CD14-positive monocyte (primary cell): Measurements from ENCODE around the gene TBC1D3B. TPM values are rescaled to one million over a fixed set of nuclear protein-coding genes. Genes with fewer than 3 reads are reported as not detected.

Experiments
- DNase-seq, 3 donors: peaks; one replicate each; pipeline ENCODE4 v3.0.0-alpha.2; 2011 to 2022
- H2AFZ ChIP-seq: 2 replicates; pipeline ENCODE4 v1.6.0; 2012; ENCODE audit warnings: mild to moderate bottlenecking, low read depth, low read length, inconsistent platforms; ENCODE audit not compliant: insufficient read depth, poor library complexity, severe bottlenecking
- H3K27ac ChIP-seq, 2 donors: 1 replicate in 1 of 2; 2 replicates in 1 of 2; pipeline ENCODE4 v1.5.1; 2012 to 2013; ENCODE audit warnings: low read length in 2 of 2, control low read depth in 1 of 2, inconsistent platforms in 1 of 2, low read depth in 1 of 2, mild to moderate bottlenecking in 1 of 2
- H3K27me3 ChIP-seq, 2 donors: one replicate each; pipeline versions ENCODE4 v1.6.0 to v1.6.1; 2011 to 2013; ENCODE audit warnings: low read length in 2 of 2; ENCODE audit not compliant: control insufficient read depth in 2 of 2, insufficient read depth in 2 of 2
- H3K36me3 ChIP-seq, 2 donors: replicated peaks in 1 of 2; 1 replicate in 1 of 2; 2 replicates in 1 of 2; pipeline versions ENCODE4 v1.5.1 to v1.6.1; 2012 to 2013; ENCODE audit warnings: low read length in 2 of 2, control low read depth in 1 of 2, inconsistent platforms in 1 of 2, mild to moderate bottlenecking in 1 of 2; ENCODE audit not compliant: insufficient read depth in 2 of 2, control insufficient read depth in 1 of 2
- H3K4me1 ChIP-seq, 2 donors: 1 replicate in 1 of 2; 2 replicates in 1 of 2; pipeline versions ENCODE4 v1.5.1 to v1.6.1; 2012 to 2013; ENCODE audit warnings: low read length in 2 of 2, control low read depth in 1 of 2, inconsistent platforms in 1 of 2, mild to moderate bottlenecking in 1 of 2, moderate library complexity in 1 of 2; ENCODE audit not compliant: insufficient read depth in 2 of 2, control insufficient read depth in 1 of 2
- H3K4me2 ChIP-seq: replicated peaks from 2 replicates; pipeline ENCODE3; 2012; ENCODE audit warnings: low read length, moderate library complexity, mild to moderate bottlenecking; ENCODE audit not compliant: poor library complexity, severe bottlenecking; ENCODE audit errors: extremely low read depth
- H3K4me3 ChIP-seq, 3 experiments: fragments of 200-600 bp in 1 of 3; sonication (generic) in 1 of 3; replicated peaks in 1 of 3; 1 replicate in 2 of 3; 2 replicates in 1 of 3; pipeline ENCODE4 v1.5.1; 2011 to 2013; ENCODE audit warnings: low read length in 3 of 3, mild to moderate bottlenecking in 3 of 3, control low read depth in 2 of 3, low read depth in 2 of 3, inconsistent platforms in 1 of 3, moderate library complexity in 1 of 3
- H3K79me2 ChIP-seq: 2 replicates; pipeline ENCODE4 v1.6.0; 2012; ENCODE audit warnings: mild to moderate bottlenecking, control low read depth, inconsistent platforms, low read length, moderate library complexity; ENCODE audit not compliant: insufficient read depth
- H3K9ac ChIP-seq: 2 replicates; pipeline ENCODE4 v1.6.0; 2017; ENCODE audit warnings: low read length, mild to moderate bottlenecking; ENCODE audit not compliant: insufficient read depth, poor library complexity, severe bottlenecking
- H3K9me3 ChIP-seq, 2 donors: replicated peaks in 1 of 2; 1 replicate in 1 of 2; 2 replicates in 1 of 2; pipeline versions ENCODE4 v1.5.1 to v1.6.1; 2012 to 2013; ENCODE audit warnings: low read length in 2 of 2, control low read depth in 1 of 2; ENCODE audit not compliant: control insufficient read depth in 1 of 2, insufficient read depth in 1 of 2
- H4K20me1 ChIP-seq: 2 replicates; pipeline ENCODE4 v1.6.0; 2012; ENCODE audit warnings: mild to moderate bottlenecking, low read length, control low read depth, moderate library complexity; ENCODE audit not compliant: insufficient read depth
- H3K27ac Mint-ChIP-seq, 7 donors: one replicate each; pipeline ENCODE4 v1.8.0; 2020; ENCODE audit warnings: mild to moderate bottlenecking in 7 of 7, mixed read lengths in 7 of 7, moderate library complexity in 6 of 7, inconsistent platforms in 2 of 7
- H3K27me3 Mint-ChIP-seq, 3 donors: one replicate each; pipeline ENCODE4 v1.8.0; 2021 to 2022; ENCODE audit warnings: low read depth in 3 of 3, mild to moderate bottlenecking in 3 of 3, mixed read lengths in 3 of 3, moderate library complexity in 3 of 3, inconsistent platforms in 1 of 3
- H3K36me3 Mint-ChIP-seq, 2 donors: one replicate each; pipeline ENCODE4 v1.8.0; 2020; ENCODE audit warnings: mixed read lengths in 2 of 2, inconsistent platforms in 1 of 2, mild to moderate bottlenecking in 1 of 2
- H3K4me1 Mint-ChIP-seq: one replicate; pipeline ENCODE4 v1.8.0; 2020; ENCODE audit warnings: mild to moderate bottlenecking, mixed read lengths
- H3K4me3 Mint-ChIP-seq, 2 donors: one replicate each; pipeline ENCODE4 v1.8.0; 2020; ENCODE audit warnings: mild to moderate bottlenecking in 2 of 2, mixed read lengths in 2 of 2, moderate library complexity in 1 of 2
- H3K9me3 Mint-ChIP-seq, 7 donors: one replicate each; pipeline ENCODE4 v1.8.0; 2020 to 2022; ENCODE audit warnings: mixed read lengths in 7 of 7, mild to moderate bottlenecking in 6 of 7, moderate library complexity in 6 of 7, inconsistent platforms in 2 of 7
- WGBS: methylation state at CpG from one replicate; pipeline ENCODE4 v1.1.5; 2013; ENCODE audit warnings: missing lambda C conversion rate; ENCODE audit not compliant: insufficient coverage; 5-methylcytosine and 5-hydroxymethylcytosine counted together
- intact Hi-C, 2 donors: fragments of 100-400 bp; cut with micrococcal nuclease; formaldehyde crosslinking; loops; one replicate each; pipeline versions ENCODE4 v1.15.0 to v1.15.1; 2023
- polyA plus RNA-seq, 3 donors: library from polyadenylated mRNA; depleted of rRNA in 1 of 3; unstranded in 2 of 3; stranded (reverse) in 1 of 3; fragments of 300-500 nt in 2 of 3; fragments of >200 nt in 1 of 3; fragmentation: Illumina TruSeq in 2 of 3; gene quantifications; 1 replicate in 2 of 3; 2 replicates in 1 of 3; pipeline ENCODE4 v1.2.3, GENCODE V29; 2012 to 2021
- TF ChIP-seq, protein P1 (sequence below): fragments of 200-600 bp; IDR thresholded peaks from one replicate; pipeline ENCODE4 v1.8.0; 2022; ENCODE audit warnings: antibody characterized with exemption, mild to moderate bottlenecking

Gene TBC1D3B
- polyA plus RNA-seq, 3 donors, result 1.8 TPM; not detected in 2

DNA sequence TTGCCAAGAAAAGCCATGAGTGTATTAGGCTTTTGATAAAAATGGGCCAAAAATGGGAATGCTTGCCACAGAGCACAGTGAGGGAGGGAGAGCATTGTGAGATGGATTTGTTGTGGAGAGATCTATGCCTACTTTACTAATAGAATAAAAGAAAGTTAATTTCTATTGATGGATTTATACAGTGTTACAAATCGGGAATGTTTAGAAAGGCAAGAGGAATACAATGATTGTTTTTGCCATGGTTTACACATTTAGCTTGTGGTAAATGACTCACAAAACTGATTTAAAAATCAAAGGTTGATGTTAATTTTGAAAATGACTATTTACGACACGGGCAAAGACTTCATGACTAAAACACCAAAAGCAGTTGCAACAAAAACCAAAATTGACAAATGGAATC lies 56.2 kb downstream of the TBC1D3B start:
- DNase-seq, result no peak
- Histone ChIP-seq H3K36me3 (no peaks in the 10 kb centered on the region), H3K27me3 (no peaks in the 10 kb centered on the region), H2AFZ (no peak overlapping the region), H3K9me3 (peaks cover 5 to 6% of the 10 kb centered on the region in 2 donors), H3K27ac (no peak overlapping the region), H3K4me2 (no peak overlapping the region), H3K4me3 (no peak overlapping the region), H3K9ac (no peak overlapping the region), H3K4me1 (no peaks in the 10 kb centered on the region), H3K79me2 (no peaks in the 10 kb centered on the region), H4K20me1 (no peaks in the 10 kb centered on the region)
- no peaks in the 10 kb centered on the region for H3K36me3 Mint-ChIP-seq
- no peak overlapping the region for H3K4me3 Mint-ChIP-seq
- H3K27ac Mint-ChIP-seq, result no peak overlapping the region
- TF ChIP-seq, protein P1, sequence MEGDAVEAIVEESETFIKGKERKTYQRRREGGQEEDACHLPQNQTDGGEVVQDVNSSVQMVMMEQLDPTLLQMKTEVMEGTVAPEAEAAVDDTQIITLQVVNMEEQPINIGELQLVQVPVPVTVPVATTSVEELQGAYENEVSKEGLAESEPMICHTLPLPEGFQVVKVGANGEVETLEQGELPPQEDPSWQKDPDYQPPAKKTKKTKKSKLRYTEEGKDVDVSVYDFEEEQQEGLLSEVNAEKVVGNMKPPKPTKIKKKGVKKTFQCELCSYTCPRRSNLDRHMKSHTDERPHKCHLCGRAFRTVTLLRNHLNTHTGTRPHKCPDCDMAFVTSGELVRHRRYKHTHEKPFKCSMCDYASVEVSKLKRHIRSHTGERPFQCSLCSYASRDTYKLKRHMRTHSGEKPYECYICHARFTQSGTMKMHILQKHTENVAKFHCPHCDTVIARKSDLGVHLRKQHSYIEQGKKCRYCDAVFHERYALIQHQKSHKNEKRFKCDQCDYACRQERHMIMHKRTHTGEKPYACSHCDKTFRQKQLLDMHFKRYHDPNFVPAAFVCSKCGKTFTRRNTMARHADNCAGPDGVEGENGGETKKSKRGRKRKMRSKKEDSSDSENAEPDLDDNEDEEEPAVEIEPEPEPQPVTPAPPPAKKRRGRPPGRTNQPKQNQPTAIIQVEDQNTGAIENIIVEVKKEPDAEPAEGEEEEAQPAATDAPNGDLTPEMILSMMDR, result no peak
- peaks cover 0 to 3% (median 2%) of the 10 kb centered on the region in 3 donors for H3K27me3 Mint-ChIP-seq
- no CpG with 5 or more reads among the region's 3 CpGs for WGBS
- intact Hi-C loops, result no loop called here
- peaks cover 3 to 14% (median 6%) of the 10 kb centered on the region in 7 donors for H3K9me3 Mint-ChIP-seq
- H3K4me1 Mint-ChIP-seq, result peaks cover under 1% of the 10 kb centered on the region

DNA sequence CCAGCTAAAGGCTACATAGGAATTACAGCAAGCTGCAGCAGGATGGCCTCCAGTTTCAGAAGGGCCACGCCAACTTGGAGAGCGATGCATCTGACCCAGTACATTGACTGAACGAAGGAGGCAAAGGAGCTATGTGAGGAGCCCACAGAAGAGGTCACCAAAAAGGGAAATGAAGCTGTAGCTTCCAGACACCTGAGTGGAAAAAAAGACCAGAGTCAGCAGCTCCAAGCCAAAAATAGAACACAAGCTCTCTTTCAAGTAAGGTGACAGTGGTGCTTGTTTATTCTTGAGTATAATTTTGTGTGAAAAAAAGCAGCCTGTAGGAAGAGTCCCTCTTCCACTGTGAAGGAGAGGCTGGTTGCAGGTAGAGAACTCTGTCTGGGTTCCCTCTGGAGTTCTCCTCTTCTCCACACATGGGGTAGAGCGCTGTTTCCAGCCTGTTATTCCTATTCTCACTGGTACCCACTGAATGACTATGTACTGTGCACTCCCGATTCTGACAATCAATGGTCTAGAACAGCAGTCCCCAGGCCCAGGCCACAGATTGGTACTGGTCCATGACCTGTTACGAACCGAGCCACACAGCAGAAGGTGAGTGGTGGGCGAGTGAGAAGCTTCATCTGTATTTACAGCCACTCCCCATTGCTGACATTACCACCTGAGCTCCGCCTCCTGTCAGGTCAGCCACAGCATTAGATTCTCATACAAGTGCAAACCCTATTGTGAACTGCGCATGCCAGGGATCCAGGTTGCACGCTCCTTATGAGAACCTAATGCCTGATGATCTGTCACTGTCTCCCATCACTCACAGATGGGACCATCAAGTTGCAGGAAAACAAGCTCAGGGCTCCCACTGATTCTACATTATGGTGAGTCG lies 57.7 kb downstream of the TBC1D3B start:
- Mint-ChIP-seq H3K27ac (no peak overlapping the region), H3K9me3 (peaks cover 0 to 4% (median 0%) of the 10 kb centered on the region in 7 donors), H3K4me1 (peaks cover 1% of the 10 kb centered on the region), H3K36me3 (no peaks in the 10 kb centered on the region), H3K4me3 (no peak overlapping the region), H3K27me3 (peaks cover 0 to 4% (median 4%) of the 10 kb centered on the region in 3 donors)
- 99% methylated on average over 10 of the region's 12 CpGs for WGBS
- no peaks in the 10 kb centered on the region for H4K20me1 ChIP-seq
- no peak overlapping the region for H3K9ac ChIP-seq
- H2AFZ ChIP-seq, result no peak overlapping the region
- intact Hi-C loops, result no loop called here
- H3K4me1 ChIP-seq, result no peaks in the 10 kb centered on the region
- H3K4me3 ChIP-seq, result no peak overlapping the region
- no peaks in the 10 kb centered on the region for H3K27me3 ChIP-seq
- no peaks in the 10 kb centered on the region for H3K9me3 ChIP-seq
- no peaks in the 10 kb centered on the region for H3K79me2 ChIP-seq
- H3K36me3 ChIP-seq, result no peaks in the 10 kb centered on the region
- TF ChIP-seq, protein P1, result no peak
- no peak for DNase-seq
- H3K27ac ChIP-seq, result no peak overlapping the region
- H3K4me2 ChIP-seq, result no peak overlapping the region
